Thyroid gland (tissue), 4 donors: ENCODE data around the gene GOLGA2.

ENCODE experiments used
- POLR2A ChIP-seq, 2 donors: fragments of 450-650 bp; IDR thresholded peaks; one replicate each; pipeline ENCODE4 v1.6.1; 2017; ENCODE audit warnings: antibody characterized with exemption in 2 of 2, mild to moderate bottlenecking in 2 of 2, moderate library complexity in 1 of 2
- TF ChIP-seq, protein P1 (sequence below), 6 experiments: fragments of 200-600 bp in 3 of 6; fragments of 450-650 bp in 3 of 6; sonication (generic) in 3 of 6; IDR thresholded peaks; one replicate each; pipeline ENCODE4 v1.5.1; 2016 to 2019; ENCODE audit warnings: antibody characterized with exemption in 6 of 6, mild to moderate bottlenecking in 2 of 6, inconsistent platforms in 1 of 6, moderate library complexity in 1 of 6

DNA sequence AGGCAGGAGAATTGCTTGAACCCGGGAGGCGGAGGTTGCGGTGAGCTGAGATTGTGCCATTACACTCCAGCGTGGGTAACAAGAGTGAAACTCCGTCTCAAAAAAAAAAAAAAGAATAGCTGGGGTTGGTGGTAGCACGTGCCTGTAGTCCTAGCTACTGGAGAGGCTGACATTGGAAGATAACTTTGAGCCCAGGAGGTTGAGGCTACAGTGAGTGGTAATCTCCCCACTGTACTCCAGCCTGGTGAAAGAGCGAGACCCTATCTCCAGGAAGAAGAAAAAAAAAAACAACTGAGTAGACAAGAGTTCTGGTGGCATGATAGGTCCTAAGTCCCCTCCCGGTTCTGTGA lies 26.3 kb downstream of the GOLGA2 start:
- TF ChIP-seq, protein P1, sequence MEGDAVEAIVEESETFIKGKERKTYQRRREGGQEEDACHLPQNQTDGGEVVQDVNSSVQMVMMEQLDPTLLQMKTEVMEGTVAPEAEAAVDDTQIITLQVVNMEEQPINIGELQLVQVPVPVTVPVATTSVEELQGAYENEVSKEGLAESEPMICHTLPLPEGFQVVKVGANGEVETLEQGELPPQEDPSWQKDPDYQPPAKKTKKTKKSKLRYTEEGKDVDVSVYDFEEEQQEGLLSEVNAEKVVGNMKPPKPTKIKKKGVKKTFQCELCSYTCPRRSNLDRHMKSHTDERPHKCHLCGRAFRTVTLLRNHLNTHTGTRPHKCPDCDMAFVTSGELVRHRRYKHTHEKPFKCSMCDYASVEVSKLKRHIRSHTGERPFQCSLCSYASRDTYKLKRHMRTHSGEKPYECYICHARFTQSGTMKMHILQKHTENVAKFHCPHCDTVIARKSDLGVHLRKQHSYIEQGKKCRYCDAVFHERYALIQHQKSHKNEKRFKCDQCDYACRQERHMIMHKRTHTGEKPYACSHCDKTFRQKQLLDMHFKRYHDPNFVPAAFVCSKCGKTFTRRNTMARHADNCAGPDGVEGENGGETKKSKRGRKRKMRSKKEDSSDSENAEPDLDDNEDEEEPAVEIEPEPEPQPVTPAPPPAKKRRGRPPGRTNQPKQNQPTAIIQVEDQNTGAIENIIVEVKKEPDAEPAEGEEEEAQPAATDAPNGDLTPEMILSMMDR (IDR thresholded peaks at IDR 0.05), result no peak
- no peak for TF ChIP-seq POLR2A (IDR thresholded peaks at IDR 0.05)
